RWPE1 (cell line): ENCODE data around the gene SLC28A1.

Experiments
- CTCF ChIA-PET: fragments of 350-600 bp; sonication (Branson Sonifier 250); formaldehyde crosslinking; extraction: SDS; loops from one replicate; lab custom pipeline; 2021; lab: Yijun Ruan, JAX
- POLR2A ChIA-PET: fragments of 400-600 bp; formaldehyde crosslinking; extraction: SDS; loops from one replicate; lab custom pipeline; 2020; ENCODE audit warnings: antibody characterized with exemption; ENCODE audit not compliant: low non-redundant PET; lab: Yijun Ruan, JAX
- DNase-seq: peaks from one replicate; pipeline ENCODE4 v3.0.0; 2012; ENCODE audit warnings: low spot score
- H3K27ac ChIP-seq: fragments of 450-650 bp; 2 replicates; pipeline ENCODE4 v1.5.1; 2017
- TF ChIP-seq, protein P1 (sequence below): fragments of 450-650 bp; conservative IDR thresholded peaks from 2 replicates; pipeline ENCODE4 v1.5.1; 2017; ENCODE audit warnings: low read depth, mild to moderate bottlenecking

Gene SLC28A1

DNA sequence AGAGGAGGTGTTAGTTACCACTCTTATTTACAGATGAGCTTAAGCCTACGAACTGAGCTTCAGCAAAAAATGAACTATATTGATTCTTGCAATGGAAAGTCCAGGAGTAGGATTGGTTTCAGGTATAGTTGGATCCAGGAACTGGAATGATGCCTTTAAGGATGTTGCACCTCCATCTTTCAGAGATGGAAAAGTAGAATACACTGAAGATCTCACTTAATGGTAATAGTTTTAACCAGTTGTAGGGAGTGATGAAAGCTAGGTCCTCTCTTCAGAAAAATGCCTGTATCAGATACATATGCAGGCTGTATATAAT is 2.5 kb downstream of the SLC28A1 start:
- POLR2A ChIA-PET, result no interaction called here
- TF ChIP-seq, protein P1, sequence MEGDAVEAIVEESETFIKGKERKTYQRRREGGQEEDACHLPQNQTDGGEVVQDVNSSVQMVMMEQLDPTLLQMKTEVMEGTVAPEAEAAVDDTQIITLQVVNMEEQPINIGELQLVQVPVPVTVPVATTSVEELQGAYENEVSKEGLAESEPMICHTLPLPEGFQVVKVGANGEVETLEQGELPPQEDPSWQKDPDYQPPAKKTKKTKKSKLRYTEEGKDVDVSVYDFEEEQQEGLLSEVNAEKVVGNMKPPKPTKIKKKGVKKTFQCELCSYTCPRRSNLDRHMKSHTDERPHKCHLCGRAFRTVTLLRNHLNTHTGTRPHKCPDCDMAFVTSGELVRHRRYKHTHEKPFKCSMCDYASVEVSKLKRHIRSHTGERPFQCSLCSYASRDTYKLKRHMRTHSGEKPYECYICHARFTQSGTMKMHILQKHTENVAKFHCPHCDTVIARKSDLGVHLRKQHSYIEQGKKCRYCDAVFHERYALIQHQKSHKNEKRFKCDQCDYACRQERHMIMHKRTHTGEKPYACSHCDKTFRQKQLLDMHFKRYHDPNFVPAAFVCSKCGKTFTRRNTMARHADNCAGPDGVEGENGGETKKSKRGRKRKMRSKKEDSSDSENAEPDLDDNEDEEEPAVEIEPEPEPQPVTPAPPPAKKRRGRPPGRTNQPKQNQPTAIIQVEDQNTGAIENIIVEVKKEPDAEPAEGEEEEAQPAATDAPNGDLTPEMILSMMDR, result no peak
- DNase-seq, result no peak
- CTCF ChIA-PET, result interaction anchor here (0.5 to 0.6 kb wide), 2 partner anchors 68 to 110 kb away, joined by 3 read pairs; no protein-coding TSS in a partner anchor
- H3K27ac ChIP-seq, result no peak overlapping the region

DNA sequence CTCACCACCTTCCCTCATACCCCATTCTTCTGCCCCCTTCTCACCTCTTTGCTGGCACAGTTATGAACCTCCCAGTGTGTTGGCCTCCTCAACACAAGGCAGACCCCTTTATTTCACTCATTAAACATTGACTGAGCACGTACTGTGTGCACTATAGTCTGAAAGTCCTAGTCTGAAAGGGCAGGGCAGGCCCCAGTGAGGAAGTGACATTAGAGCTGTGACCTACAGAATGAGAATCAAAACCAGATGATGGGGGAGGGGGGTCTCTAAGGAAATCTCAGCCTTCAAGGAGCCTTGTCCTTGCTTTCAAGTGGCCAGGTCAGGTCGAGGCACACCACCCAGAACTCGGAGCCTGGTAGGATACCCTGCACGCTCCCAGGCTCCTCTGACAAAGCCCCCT is 3.5 kb downstream of the SLC28A1 start:
- no peak overlapping the region for H3K27ac ChIP-seq
- CTCF ChIA-PET, result interaction anchor here (0.6 kb wide), 2 partner anchors 32 to 408 kb away, joined by 3 read pairs; no protein-coding TSS in a partner anchor
- TF ChIP-seq, protein P1, result no peak
- POLR2A ChIA-PET, result no interaction called here
- no peak for DNase-seq

- no peak for DNase-seq
- ChIA-PET POLR2A (no interaction called here), CTCF (interaction anchor here (0.6 to 1.0 kb wide), 2 partner anchors 31 to 318 kb away, joined by 3 read pairs; no protein-coding TSS in a partner anchor)
- H3K27ac ChIP-seq, result no peak overlapping the region
- TF ChIP-seq, protein P1, result no peak
Observed at GRCh38 chr15:84888639-84889038, 4.2 kb downstream of the SLC28A1 start.

- no peak for DNase-seq
- TF ChIP-seq, protein P1, result no peak
- CTCF ChIA-PET, result interaction anchor here (1.0 kb wide), 1 partner anchor 318 kb away, joined by 3 read pairs; no protein-coding TSS in a partner anchor
- POLR2A ChIA-PET, result no interaction called here
- no peak overlapping the region for H3K27ac ChIP-seq
Observed at GRCh38 chr15:84889313-84889990, 5.0 kb downstream of the SLC28A1 start.

DNA sequence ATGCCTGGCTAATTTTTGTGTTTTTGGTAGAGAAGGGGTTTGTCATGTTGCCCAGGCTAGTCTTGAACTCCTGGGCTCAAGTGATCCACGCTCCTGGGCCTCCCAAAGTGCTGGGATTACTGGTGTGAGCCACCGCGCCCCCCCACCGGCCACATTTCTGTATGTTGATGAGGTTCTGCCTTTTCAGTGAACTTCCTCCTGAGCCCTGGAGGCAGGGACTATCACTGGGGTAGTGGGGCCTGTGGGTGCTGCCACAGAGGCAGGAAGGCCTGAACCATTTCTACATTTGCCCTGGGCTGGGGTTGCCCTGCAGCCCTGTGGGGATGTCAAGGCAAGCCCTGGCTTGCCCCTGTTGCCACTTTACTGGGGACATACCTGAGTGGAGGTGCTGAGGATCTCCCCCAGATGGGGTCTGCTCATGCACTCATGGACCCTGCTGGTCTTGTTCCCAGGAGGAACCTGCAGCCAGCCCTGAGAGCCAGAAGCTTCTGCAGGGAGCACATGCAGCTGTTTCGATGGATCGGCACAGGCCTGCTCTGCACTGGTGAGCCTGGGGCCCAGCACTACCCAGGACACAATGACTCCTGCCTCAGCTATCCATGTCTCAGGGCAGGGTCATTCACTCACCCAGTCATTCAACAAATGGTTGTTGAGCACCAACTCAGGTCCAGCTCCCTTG is 5.7 kb downstream of the SLC28A1 start:
- ChIA-PET CTCF (no interaction called here), POLR2A (no interaction called here)
- TF ChIP-seq, protein P1, result no peak
- H3K27ac ChIP-seq, result no peak overlapping the region
- no peak for DNase-seq

DNA sequence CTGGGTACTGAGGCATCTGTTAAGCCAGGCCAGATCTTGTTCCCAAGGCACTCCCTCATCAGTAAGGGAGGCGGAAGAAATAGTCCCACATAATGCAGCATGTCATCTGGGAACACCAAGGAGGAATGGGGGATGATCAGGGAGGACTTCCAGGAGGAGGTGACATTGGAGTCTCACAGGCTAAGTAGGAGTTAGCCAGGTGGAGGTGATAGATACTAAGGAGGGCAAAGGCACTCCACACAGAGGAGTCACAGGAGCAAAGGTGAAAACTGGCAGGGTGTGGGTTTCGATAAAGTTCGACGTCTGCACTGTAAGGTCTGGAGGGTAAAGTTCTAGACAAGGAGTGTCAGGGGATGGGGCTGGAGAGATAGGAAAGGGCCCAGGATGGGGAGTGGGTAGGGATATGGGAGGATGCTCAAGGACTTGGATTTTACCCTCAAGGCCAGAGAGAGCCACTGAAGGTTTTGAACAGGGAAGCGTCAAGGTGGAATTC is 6.3 kb downstream of the SLC28A1 start:
- CTCF ChIA-PET, result no interaction called here
- POLR2A ChIA-PET, result no interaction called here
- no peak overlapping the region for H3K27ac ChIP-seq
- DNase-seq, result no peak
- TF ChIP-seq, protein P1, result no peak
